ENCODE data around the gene METTL22. TPM values are rescaled to one million over a fixed set of nuclear protein-coding genes. Genes with fewer than 3 reads are reported as not detected.

Gene METTL22
- total RNA-seq, 1 experiment from 2014 or later, result 36.7 TPM

DNA sequence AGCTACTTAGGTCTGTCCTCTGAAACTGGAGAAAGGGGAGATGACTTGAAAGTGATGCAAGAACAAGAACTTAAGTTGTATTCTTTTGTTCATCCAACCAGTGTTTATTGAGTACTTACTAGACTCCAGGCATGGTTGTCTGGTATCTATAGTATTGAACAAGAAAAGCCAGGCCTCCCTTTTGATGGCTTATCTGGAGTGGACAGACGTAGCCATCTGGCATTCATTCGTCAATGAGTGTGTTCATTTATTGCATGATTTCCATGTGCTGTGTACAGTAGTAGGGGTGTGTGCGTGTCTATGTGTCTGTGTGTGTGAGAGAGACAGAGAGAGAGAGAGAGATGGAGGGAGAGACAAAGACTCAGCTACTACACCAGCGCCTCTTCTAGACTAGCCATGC lies 62.1 kb downstream of the METTL22 start:
- no TSS peak for BruUV-seq (replicated peaks)
- Mint-ChIP-seq H3K27me3 (ENCODE audit: insufficient read depth, unreplicated experiment) (no peaks in the 10 kb centered on the region), H3K4me3 (ENCODE audit: unreplicated experiment) (no peak overlapping the region), H3K9me3 (ENCODE audit: unreplicated experiment) (no peaks in the 10 kb centered on the region), H3K4me1 (ENCODE audit: insufficient read depth, unreplicated experiment) (peaks cover 23% of the 10 kb centered on the region), H3K36me3 (ENCODE audit: insufficient read depth, unreplicated experiment) (no peaks in the 10 kb centered on the region), H3K27ac (ENCODE audit: low read depth, unreplicated experiment) (no peak overlapping the region)
- TF ChIP-seq, protein P1, sequence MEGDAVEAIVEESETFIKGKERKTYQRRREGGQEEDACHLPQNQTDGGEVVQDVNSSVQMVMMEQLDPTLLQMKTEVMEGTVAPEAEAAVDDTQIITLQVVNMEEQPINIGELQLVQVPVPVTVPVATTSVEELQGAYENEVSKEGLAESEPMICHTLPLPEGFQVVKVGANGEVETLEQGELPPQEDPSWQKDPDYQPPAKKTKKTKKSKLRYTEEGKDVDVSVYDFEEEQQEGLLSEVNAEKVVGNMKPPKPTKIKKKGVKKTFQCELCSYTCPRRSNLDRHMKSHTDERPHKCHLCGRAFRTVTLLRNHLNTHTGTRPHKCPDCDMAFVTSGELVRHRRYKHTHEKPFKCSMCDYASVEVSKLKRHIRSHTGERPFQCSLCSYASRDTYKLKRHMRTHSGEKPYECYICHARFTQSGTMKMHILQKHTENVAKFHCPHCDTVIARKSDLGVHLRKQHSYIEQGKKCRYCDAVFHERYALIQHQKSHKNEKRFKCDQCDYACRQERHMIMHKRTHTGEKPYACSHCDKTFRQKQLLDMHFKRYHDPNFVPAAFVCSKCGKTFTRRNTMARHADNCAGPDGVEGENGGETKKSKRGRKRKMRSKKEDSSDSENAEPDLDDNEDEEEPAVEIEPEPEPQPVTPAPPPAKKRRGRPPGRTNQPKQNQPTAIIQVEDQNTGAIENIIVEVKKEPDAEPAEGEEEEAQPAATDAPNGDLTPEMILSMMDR (IDR thresholded peaks at IDR 0.05; ENCODE audit: unreplicated experiment), result no peak
- POLR2A ChIA-PET, result interaction anchor here (1.0 kb wide), 1 partner anchor 65 kb away, joined by 3 read pairs; no protein-coding TSS in a partner anchor
- intact Hi-C loops (cut with micrococcal nuclease), result no loop called here
- DNase-seq (ENCODE audit: unreplicated experiment), result no peak
- CTCF ChIA-PET, result interaction anchor here (1.2 kb wide), 1 partner anchor 112 kb away, joined by 7 read pairs; no protein-coding TSS in a partner anchor

DNA sequence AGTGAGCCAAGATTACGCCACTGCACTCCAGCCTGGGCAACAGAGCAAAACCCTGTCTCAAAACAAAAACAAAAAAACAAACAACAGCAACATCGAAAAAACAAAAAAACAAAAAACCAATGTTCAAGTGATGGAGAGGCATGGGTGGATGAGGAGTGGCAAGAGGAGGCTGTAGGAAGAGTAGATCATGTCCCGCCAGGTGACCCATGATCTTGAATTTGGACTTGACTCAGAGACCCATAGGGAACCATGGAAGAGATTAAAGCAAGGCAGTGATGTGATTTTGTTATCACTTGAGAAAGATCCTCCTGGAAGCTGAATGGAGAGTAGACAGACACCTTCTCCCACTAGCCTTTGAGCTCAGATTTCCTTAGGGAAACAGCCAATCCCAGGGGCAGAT lies 64.1 kb downstream of the METTL22 start:
- H3K4me1 Mint-ChIP-seq (ENCODE audit: insufficient read depth, unreplicated experiment), result peaks cover 12% of the 10 kb centered on the region
- peaks cover 12% of the 10 kb centered on the region for H3K9me3 Mint-ChIP-seq (ENCODE audit: unreplicated experiment)
- no peak overlapping the region for H3K4me3 Mint-ChIP-seq (ENCODE audit: unreplicated experiment)
- H3K27me3 Mint-ChIP-seq (ENCODE audit: insufficient read depth, unreplicated experiment), result no peaks in the 10 kb centered on the region
- intact Hi-C loops (cut with micrococcal nuclease), result no loop called here
- BruUV-seq (replicated peaks), result no TSS peak
- H3K36me3 Mint-ChIP-seq (ENCODE audit: insufficient read depth, unreplicated experiment), result no peaks in the 10 kb centered on the region
- H3K27ac Mint-ChIP-seq (ENCODE audit: low read depth, unreplicated experiment), result no peak overlapping the region
- no peak for DNase-seq (ENCODE audit: unreplicated experiment)
- POLR2A ChIA-PET, result interaction anchor here (0.6 kb wide), 1 partner anchor 32 kb away, joined by 3 read pairs; no protein-coding TSS in a partner anchor
- TF ChIP-seq, protein P1 (IDR thresholded peaks at IDR 0.05; ENCODE audit: unreplicated experiment), result no peak
- CTCF ChIA-PET, result interaction anchor here (1.1 kb wide), 1 partner anchor 18 kb away, joined by 3 read pairs; no protein-coding TSS in a partner anchor

DNA sequence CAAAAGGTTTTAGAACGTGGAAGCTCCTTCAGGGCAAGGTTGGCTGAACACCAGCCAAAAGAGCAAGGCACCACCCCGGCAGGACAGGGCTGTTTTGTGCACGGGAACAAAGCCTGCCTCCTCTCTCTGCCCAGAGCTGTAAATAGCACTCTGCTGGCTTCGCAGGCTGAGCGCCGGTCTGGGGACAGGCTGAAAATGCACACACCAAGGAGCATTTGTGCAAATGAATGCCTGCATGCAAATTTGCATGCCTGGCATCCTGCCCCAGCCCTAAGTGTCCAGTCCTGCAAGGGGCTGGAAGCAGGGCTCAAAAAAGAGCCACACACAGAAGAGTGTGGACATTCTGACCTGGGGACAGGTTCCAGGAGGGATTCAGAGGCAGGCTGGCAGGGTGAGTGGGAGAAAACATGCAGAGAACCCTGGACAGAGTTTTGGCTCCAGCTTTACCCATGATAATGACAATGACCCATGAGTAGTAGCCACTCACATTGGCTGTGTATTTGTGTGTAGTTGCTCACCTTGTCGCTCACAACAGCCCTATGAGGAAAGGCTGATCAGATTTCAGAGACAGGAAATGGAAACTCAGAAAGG lies 64.6 kb downstream of the METTL22 start:
- Mint-ChIP-seq H3K27ac (ENCODE audit: low read depth, unreplicated experiment) (no peak overlapping the region), H3K4me3 (ENCODE audit: unreplicated experiment) (no peak overlapping the region), H3K9me3 (ENCODE audit: unreplicated experiment) (peaks cover 14% of the 10 kb centered on the region), H3K27me3 (ENCODE audit: insufficient read depth, unreplicated experiment) (no peaks in the 10 kb centered on the region), H3K4me1 (ENCODE audit: insufficient read depth, unreplicated experiment) (peaks cover 12% of the 10 kb centered on the region), H3K36me3 (ENCODE audit: insufficient read depth, unreplicated experiment) (no peaks in the 10 kb centered on the region)
- TF ChIP-seq, protein P1 (IDR thresholded peaks at IDR 0.05; ENCODE audit: unreplicated experiment), result no peak
- intact Hi-C loops (cut with micrococcal nuclease), result no loop called here
- BruUV-seq (replicated peaks), result no TSS peak
- ChIA-PET CTCF (interaction anchor here (1.1 kb wide), 1 partner anchor 18 kb away, joined by 3 read pairs; no protein-coding TSS in a partner anchor), POLR2A (interaction anchor here (0.6 kb wide), 1 partner anchor 31 kb away, joined by 3 read pairs; no protein-coding TSS in a partner anchor)
- peak; percentile 13 for DNase-seq (ENCODE audit: unreplicated experiment)

DNA sequence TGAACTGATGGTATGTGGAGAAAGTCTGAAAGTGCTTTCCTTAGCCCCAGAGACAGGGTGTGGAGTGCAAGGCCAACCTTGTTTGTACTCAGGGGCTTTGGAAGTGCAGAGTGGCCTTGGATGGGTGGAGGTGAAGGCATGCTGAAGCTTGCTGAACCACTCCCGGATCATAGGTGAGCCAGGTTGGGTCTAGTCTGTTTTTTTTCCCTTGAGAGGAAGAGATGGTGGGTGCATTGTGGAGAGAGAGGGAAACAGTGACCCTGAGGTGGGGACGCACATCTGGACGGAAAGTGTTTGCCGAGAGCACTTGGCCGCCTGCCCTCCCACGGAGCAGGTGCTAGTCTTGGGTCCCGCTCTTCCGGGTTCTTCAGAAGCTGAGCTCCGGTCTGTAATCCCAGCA lies 65.4 kb downstream of the METTL22 start:
- no peaks in the 10 kb centered on the region for H3K36me3 Mint-ChIP-seq (ENCODE audit: insufficient read depth, unreplicated experiment)
- H3K27me3 Mint-ChIP-seq (ENCODE audit: insufficient read depth, unreplicated experiment), result no peaks in the 10 kb centered on the region
- TF ChIP-seq, protein P1 (IDR thresholded peaks at IDR 0.05; ENCODE audit: unreplicated experiment), result no peak
- peaks cover 12% of the 10 kb centered on the region for H3K4me1 Mint-ChIP-seq (ENCODE audit: insufficient read depth, unreplicated experiment)
- no TSS peak for BruUV-seq (replicated peaks)
- CTCF ChIA-PET, result interaction anchor here (0.6 to 1.1 kb wide), 3 partner anchors 10 to 118 kb away, joined by 3 read pairs; no protein-coding TSS in a partner anchor
- intact Hi-C loops (cut with micrococcal nuclease), result no loop called here
- H3K27ac Mint-ChIP-seq (ENCODE audit: low read depth, unreplicated experiment), result no peak overlapping the region
- POLR2A ChIA-PET, result interaction anchor here (0.5 kb wide), 1 partner anchor 25 kb away, joined by 4 read pairs; no protein-coding TSS in a partner anchor
- peaks cover 14% of the 10 kb centered on the region for H3K9me3 Mint-ChIP-seq (ENCODE audit: unreplicated experiment)
- no peak for DNase-seq (ENCODE audit: unreplicated experiment)
- H3K4me3 Mint-ChIP-seq (ENCODE audit: unreplicated experiment), result no peak overlapping the region
